Stimulated activated CD4-positive, alpha-beta T cell treated with anti-CD3 and anti-CD28 coated beads, Interleukin-1b, Interleukin-23, amount 100 ng/mL, for 4 hours (primary cell): ENCODE data around the gene C12orf75.

Experiments used
- DNase-seq, 2 donors: peaks; one replicate each; pipeline ENCODE4 v3.0.0-alpha.2; 2020; ENCODE audit warnings: low read depth in 2 of 2

C12orf75 gene

DNA sequence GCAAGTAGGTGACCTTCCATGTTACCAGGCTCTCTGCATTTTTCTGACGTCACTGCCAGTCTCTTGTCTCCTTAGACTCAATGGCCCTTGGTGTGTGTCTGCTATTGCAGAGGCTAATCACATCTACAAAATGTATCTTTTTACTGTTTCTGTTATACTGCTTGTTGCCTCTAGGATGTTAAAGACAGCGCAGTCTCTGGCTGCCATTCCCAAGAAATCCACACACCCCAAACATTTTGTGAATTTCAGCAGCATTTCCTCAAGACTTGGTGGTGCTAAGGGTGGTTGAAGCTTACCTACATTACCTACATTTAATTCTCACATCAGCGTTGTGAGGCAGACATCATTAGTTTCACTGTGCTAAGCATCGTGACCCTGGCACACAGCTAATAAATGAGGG is 87.2 kb downstream of the C12orf75 start:
- no peak for DNase-seq

DNA sequence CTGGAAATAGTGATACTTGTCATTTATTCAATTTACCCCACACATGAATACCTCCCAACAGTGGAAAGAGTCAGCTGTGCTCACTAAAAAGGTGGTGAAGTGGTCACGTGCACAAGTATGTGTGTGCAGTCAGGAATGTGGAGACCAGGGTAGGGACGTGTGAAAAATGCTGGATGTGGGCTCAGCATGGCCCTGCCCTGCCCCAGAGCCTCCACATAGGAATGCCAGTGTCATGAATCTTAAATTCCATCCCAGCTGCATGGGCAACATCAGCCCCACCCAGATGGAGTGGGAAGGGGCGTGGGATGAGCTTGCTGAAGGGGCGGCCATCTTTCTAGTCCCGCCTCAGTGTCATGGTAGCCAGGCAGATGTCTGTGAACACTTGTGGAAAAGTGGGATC is 87.7 kb downstream of the C12orf75 start:
- no peak for DNase-seq

DNA sequence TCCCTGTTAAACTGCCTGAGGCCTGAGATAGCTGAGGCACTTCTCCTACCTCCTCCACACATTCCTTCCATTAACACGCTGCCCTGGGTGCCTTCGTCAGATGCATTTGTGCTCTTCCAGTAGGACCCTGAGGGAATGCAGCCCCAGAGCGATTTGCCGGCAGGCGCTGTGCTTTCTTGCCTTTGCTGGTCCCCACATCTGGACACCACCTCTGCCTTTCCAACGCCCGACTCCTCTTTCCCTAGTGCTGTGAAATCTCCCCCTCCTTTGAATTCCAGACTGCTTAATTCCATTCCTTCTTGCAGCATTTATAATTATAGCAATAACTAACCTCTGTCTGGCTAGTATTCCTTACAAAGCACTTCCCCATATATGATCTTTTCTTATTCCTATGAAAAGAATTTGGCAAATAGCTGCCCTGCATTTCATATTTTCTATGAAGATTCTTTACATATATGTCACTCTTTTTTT is 88.4 kb downstream of the C12orf75 start:
- no peak for DNase-seq

DNA sequence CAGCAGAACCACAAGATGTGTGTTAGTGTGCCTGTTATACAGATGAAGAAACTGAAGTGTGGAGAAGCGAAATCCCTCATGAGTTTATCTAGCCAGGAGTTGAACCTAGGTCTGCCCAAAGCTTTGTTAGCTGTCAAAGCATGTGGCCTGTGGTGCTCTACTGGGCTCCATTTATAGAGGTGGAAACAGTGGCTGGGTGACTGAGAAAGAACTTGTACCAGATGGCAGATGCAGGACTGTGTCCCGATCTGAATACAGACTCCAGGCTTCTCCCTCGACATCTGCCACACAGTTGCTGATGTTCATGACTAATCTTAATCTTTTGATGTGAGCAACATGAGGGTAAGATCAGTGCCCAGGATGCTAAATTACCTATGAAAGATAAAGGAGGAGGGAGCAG is 89.1 kb downstream of the C12orf75 start:
- DNase-seq, result no peak

DNA sequence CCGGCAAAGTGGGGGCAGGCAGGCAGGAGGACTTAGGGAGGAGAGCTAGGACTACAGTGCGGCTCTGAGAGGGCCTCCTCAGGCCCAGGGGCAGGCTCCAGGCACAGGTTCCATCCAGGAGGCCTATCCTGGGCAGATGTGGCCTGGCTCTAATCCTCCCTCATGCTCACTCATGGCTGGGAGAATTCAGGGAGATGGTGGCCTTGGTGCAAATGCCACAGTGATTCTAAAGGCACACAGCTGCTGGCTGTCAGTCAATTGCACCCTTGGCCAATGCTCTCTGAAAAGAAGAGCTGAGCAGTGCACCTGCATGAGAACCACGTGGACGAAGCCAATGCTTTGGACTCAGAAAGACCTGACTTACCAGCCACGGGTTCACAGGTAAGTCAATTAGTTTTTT is 89.6 kb downstream of the C12orf75 start:
- no peak for DNase-seq

DNA sequence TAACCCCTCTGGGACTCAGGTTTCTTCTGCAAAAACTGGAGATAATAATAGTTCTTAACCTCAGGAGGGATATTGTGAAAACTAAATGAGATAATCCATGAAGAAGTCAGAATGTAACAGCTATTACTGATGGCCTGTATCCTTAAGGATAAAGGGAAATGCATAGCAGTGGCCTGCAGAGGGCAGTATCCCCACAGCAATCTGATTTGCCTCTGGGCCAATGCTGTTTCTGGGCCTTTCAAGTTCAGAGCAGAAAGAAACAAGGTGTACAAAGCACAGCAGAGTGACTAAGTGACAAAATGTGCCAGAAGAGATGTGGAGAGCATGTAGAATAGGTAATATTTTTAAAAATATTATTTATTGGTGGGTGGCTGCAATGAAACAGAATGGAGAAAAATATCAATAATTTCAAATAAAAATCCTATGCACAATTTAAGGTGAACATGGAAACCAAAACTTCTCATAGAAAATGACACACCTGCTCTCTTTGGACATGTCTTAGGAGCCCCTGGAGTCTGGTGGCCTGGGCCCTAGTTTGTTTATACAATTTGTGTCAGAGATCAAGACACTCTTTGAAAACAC is 90.3 kb downstream of the C12orf75 start:
- DNase-seq, result peak; percentile 34 to 48
